Kidney epithelial cell (primary cell): ENCODE results near the gene NEDD1. TPM values are rescaled to one million over a fixed set of nuclear protein-coding genes. Genes with fewer than 3 reads are reported as not detected.
A peak's percentile ranks its signal among the peaks of the same experiment; 100 is the strongest.

Experiments used
- DNase-seq: peaks from one replicate; pipeline ENCODE4 v3.0.0-alpha.2; 2010; ENCODE audit warnings: low read depth
- H3K27me3 ChIP-seq: 2 replicates; pipeline ENCODE4 v1.6.0; 2011; ENCODE audit warnings: low read length; ENCODE audit not compliant: control insufficient read depth, insufficient read depth
- H3K36me3 ChIP-seq: 2 replicates; pipeline ENCODE4 v1.5.1; 2011; ENCODE audit warnings: low read length; ENCODE audit not compliant: control insufficient read depth, insufficient read depth
- H3K4me3 ChIP-seq: 2 replicates; pipeline ENCODE4 v1.5.1; 2011; ENCODE audit warnings: low read depth, mild to moderate bottlenecking, control low read depth, low read length
- total RNA-seq: library from RNA; depleted of rRNA; stranded (reverse); fragments of >200 nt; gene quantifications from 2 replicates; pipeline ENCODE4 v1.2.3, GENCODE V29; 2015
- TF ChIP-seq, protein P1 (sequence below): IDR thresholded peaks from 2 replicates; pipeline ENCODE4 v1.5.1; 2011; ENCODE audit warnings: mild to moderate bottlenecking, moderate library complexity, low read length, control low read depth, inconsistent platforms; ENCODE audit not compliant: insufficient read depth, poor library complexity, severe bottlenecking

The NEDD1 gene
- total RNA-seq, 1 donor from 2014 or later: 47.7 TPM

DNA sequence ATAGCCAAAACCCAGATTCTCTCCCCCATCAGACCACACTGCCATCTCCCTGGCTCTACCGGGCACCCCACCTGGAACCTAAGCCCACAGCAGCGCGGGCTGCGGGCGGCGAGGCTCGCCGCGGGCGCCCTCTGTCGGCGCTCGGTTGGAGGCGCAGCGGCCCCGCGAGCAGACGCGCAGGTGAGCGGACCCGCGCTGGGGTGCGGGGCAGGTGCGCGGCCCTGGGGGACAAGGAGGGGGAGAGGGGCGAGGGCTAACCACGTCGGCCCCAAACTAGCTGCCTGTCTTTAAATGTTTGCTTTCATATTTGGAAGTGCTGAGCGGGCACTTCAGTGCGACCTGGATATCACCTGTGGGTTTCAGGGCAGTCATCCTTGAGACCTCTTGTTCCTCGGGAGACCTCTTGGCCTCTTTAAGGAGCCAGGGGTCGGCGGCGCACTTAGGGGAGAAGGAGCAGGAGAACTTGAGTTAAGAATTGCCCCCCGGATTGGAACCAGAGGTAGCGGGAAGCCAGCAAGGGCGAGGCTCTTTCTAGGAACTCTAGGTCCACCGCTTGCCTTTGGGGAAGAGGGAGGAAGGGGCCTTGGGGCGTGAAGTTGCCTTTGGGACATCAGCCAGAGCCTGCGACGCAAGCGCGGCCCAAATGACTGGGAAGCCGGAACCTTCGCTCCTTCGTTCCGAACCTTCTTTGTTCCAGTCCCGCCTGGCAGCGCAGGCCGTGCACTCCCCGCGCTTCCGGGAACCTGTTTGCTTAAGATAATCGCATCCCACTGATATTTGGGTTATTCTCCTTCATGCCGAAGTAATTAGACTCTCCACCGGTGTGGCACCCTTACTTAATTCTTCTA is 78.7 kb downstream of the NEDD1 start:
- Histone ChIP-seq H3K27me3 (peaks cover 4% of the 10 kb centered on the region), H3K4me3 (peak overlapping the region; percentile 35), H3K36me3 (no peaks in the 10 kb centered on the region)
- DNase-seq: no peak
- TF ChIP-seq, protein P1, sequence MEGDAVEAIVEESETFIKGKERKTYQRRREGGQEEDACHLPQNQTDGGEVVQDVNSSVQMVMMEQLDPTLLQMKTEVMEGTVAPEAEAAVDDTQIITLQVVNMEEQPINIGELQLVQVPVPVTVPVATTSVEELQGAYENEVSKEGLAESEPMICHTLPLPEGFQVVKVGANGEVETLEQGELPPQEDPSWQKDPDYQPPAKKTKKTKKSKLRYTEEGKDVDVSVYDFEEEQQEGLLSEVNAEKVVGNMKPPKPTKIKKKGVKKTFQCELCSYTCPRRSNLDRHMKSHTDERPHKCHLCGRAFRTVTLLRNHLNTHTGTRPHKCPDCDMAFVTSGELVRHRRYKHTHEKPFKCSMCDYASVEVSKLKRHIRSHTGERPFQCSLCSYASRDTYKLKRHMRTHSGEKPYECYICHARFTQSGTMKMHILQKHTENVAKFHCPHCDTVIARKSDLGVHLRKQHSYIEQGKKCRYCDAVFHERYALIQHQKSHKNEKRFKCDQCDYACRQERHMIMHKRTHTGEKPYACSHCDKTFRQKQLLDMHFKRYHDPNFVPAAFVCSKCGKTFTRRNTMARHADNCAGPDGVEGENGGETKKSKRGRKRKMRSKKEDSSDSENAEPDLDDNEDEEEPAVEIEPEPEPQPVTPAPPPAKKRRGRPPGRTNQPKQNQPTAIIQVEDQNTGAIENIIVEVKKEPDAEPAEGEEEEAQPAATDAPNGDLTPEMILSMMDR: no peak

DNA sequence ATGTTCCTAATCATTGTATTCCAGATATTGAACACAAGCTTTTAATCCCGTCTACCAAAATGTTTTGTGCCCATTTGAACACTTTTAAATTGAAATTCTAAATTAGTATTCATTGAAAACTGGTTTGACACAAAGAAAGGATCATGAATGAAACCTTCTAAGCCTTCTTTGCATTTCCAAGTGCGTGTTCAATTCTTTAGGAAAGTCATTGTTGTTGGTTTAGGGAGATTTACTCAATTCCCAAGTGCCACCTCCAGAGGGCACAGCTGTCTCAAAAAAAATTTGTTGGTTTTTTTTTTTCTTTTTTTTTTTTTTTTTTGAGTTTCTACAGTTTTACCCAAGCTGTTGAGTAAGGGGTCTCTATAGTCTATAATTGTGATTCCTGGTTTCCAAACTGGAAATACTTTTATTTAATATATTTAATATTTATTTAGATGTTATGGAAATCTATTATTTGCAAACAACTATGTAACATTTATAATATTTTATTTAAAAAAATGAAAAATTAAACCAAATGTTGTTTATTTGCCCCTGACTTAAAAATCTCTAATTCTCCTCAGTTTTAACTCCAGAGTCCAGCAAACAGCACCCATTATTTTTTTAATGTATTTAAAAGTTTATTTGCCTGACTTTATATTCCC is 79.9 kb downstream of the NEDD1 start:
- TF ChIP-seq, protein P1: peak; percentile 58
- no peak overlapping the region for H3K4me3 ChIP-seq
- H3K27me3 ChIP-seq: peaks cover 4% of the 10 kb centered on the region
- H3K36me3 ChIP-seq: no peaks in the 10 kb centered on the region
- no peak for DNase-seq

DNA sequence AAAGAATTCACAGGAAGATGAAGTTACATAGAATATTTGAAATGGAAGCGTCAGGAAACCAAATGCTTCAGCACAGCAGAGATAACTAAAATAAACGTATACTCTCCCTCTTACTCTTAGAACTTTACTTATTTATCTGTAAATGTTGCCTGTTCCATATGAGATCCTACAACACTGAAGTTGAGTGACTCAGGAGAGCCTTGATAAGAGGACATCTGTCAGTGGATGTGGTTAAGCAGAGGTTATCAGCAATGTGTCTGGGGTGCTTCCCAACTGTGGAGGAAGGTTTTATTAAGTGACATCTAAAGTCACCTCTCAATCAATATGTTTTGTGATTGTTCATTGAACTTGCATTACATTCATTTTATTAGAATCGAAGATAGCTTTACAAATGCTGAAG is 81.9 kb downstream of the NEDD1 start:
- TF ChIP-seq, protein P1: no peak
- Histone ChIP-seq H3K4me3 (no peak overlapping the region), H3K27me3 (peaks cover 4% of the 10 kb centered on the region), H3K36me3 (no peaks in the 10 kb centered on the region)
- no peak for DNase-seq

DNA sequence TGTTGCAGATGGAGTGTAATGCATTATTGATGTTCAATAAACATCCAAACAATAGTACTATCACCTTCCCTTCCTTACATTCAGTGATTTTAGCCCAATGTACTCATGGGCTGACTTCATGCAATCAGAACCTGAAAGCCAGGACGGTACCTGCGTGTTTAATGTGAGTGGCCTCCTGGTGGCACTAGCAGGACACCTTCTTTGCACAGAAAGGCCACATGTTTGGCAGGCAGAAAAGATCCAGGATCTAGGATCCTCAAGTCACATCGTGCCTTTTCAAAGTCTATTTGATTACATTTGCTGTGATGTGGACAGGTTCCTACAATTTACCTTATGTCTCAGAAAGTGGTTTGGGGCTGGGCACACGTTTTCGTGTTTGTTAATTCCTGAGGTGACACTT is 82.9 kb downstream of the NEDD1 start:
- Histone ChIP-seq H3K36me3 (no peaks in the 10 kb centered on the region), H3K4me3 (no peak overlapping the region), H3K27me3 (peaks cover 4% of the 10 kb centered on the region)
- DNase-seq: no peak
- TF ChIP-seq, protein P1: peak; percentile 34

DNA sequence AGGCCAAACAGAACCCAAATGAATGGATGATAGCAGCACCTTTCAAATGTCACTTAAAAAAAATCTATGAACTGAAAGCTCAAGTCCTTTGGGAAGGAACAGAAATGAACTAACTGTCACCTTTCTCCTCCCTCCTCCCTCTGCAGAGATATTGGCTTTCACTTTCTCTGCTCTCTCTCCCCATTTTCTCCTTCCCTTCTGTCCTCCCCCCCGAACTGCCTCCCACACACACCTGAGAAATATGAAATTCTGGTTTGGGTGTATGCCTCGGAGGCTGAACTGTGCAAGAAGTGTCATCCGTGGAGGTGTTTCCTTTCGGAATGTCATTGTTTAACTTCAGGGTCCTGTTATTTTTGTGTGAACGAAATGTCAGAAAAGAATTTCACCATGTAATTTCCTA is 87.8 kb downstream of the NEDD1 start:
- no peaks in the 10 kb centered on the region for H3K27me3 ChIP-seq
- no peak overlapping the region for H3K4me3 ChIP-seq
- H3K36me3 ChIP-seq: no peaks in the 10 kb centered on the region
- no peak for DNase-seq
- TF ChIP-seq, protein P1: no peak
